SK-MEL-5 (cell line): Measurements from ENCODE around the gene NPR3. TPM values are rescaled to one million over a fixed set of nuclear protein-coding genes. Genes with fewer than 3 reads are reported as not detected.

Experiments
- DNase-seq: peaks from one replicate; pipeline ENCODE4 v3.0.0-alpha.2; 2016; ENCODE audit warnings: low read depth, low spot score
- in situ Hi-C: cut with HindIII; loops from 2 replicates; pipeline ENCODE4 v1.10.0; 2016; ENCODE audit warnings: low sequenced_read_pairs, high pct_unique_total_duplicates, low pct_unique_long_range_greater_than_20kb
- total RNA-seq: library from RNA; depleted of rRNA; stranded (reverse); fragments of >200 nt; shearing (Covaris generic); gene quantifications from 2 replicates; pipeline ENCODE4 v1.2.3, GENCODE V29; 2014; rRNA removed

NPR3 gene
- total RNA-seq, 1 experiment from 2014 or later, result not detected

DNA sequence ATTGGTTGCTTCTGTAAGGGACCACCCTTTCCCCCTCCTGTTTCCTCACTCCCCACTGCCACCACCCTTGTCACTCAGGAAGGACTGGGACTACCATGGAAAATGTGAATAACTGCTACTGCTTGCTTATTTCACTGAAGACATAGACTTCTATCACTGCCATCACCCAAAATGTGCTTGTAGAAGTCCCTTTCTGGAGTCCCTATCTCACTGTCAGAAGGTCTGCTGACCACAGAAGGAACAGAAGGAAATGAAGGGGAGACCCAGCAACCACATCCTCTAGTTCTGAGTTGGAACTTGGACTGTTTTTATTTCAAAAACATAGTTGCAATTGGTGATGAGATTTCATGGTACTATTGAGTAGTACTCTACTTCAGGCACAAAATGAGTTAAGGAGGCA, 122.5 kb downstream of the NPR3 start:
- in situ Hi-C loops, result no loop called here
- DNase-seq, result no peak

DNA sequence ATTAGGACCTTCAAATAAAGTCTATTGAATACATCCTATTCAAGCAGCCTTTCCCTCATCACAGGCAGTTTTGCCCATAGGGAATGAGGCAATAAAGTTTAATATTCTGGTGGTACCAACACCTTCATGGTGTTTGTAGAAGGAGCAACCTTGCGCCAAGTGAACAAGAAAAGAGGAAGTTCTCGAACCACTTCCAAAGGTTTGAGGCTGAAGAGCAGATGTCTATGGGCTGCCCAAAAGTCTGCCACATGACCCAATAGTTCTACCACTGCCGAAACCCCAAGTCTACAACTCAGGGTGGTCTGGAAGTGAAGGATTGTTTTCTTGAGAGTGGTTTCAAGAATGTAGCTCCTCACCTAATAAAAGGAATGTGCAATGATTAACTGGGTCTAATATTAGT, 123.1 kb downstream of the NPR3 start:
- in situ Hi-C loops, result no loop called here
- DNase-seq, result no peak

DNA sequence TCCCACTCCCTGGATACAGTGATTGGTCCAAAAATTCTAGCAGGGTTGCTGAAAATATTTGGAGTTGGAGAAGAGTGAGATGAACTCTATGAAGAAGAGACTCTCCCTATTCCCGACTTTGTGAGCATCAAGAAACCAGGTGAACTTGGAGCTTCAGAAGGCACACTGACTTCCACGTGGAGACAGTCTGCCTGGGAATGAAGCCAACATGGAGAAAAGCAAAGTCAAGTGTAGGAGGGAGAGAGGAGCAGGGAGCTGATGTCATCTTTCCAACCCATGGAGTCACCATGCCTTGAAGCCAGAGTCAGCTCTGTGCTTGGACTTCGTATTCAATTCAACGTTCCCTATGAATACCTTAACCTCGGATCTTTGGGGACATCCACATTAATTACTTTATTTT, 125.1 kb downstream of the NPR3 start:
- in situ Hi-C loops, result no loop called here
- no peak for DNase-seq

DNA sequence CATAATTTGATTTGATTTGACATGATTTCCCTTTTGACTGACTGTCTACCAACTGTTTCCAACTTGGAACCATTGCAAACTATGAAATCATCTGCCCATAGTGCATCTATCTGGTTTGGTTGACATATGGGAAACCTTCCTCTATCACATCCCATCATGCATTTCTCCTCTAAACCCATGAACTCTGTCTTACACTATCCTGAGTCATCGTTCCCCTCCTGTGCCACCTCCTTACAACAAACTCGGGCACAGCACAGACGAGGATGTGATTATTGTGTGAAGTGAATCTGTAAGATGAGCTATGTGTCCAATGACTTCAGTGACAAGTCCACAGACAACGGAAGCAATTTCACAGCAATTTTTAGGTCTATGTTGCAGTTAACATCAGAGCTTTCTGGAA, 126.1 kb downstream of the NPR3 start:
- in situ Hi-C loops, result no loop called here
- no peak for DNase-seq

DNA sequence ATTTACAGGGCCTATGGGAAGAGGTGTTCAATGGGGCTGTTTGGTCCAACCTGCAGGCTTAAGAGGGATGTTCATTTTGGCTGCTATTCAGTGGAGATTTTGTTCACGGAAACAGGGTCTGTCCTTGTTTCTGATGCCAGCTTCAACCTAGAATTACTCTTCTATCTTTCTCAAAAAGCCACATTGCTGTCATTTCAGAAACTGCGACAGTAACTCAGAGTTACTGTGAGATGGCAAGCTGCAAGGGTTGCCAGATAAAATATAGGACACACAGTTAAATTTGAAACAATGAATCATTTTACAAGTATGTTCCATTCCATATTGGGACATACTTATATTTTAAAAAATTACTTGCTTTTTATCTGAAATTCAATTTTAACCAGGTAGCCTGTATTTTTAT, 128.0 kb downstream of the NPR3 start:
- no peak for DNase-seq
- in situ Hi-C loops, result no loop called here

DNA sequence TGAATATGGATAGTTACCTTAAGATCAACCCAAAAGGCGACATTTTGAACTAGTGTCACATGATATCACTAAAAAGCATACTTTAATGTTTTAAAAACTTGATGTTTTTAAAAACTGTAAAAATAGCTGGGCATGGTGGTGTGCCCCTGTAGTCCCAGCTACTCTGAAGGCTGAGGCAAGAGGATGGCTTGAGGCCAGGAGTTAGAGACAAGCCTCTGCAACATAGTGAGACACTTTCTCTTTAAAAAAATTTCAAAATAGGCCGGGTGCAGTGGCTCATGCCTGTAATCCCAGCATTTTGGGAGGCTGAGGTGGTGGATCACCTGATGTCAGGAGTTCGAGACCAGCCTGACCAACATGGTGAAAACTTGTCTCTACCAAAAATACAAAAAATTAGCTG, 129.5 kb downstream of the NPR3 start:
- in situ Hi-C loops, result no loop called here

More for the DNA sequence above, 129.5 kb downstream of the NPR3 start:
- DNase-seq, result no peak

Other genes with a start within 250 kb of the NPR3 start
- 500 and 514 TPM in 2 replicates for gene SUB1, start 125.8 kb upstream of the NPR3 start, total RNA-seq